Fibroblast of lung (primary cell): ENCODE results near the gene SHFL. TPM values are rescaled to one million over a fixed set of nuclear protein-coding genes. Genes with fewer than 3 reads are reported as not detected.
A peak's percentile ranks its signal among the peaks of the same experiment; 100 is the strongest.

Source experiments
- DNase-seq, 2 donors: peaks; one replicate each; pipeline versions ENCODE4 v3.0.0 to v3.0.0-alpha.2; 2010; ENCODE audit warnings: low read depth in 2 of 2
- H2AFZ ChIP-seq: 2 replicates; pipeline ENCODE4 v1.5.1; 2012; ENCODE audit warnings: low read length, control low read depth, inconsistent platforms
- H3K27ac ChIP-seq: 2 replicates; pipeline ENCODE4 v1.5.1; 2011; ENCODE audit warnings: low read length, control low read depth; ENCODE audit not compliant: insufficient read depth
- H3K27me3 ChIP-seq: 2 replicates; pipeline ENCODE4 v1.5.1; 2011; ENCODE audit warnings: mild to moderate bottlenecking, low read length; ENCODE audit not compliant: control insufficient read depth, insufficient read depth
- H3K36me3 ChIP-seq: 2 replicates; pipeline ENCODE4 v1.5.1; 2011; ENCODE audit warnings: low read length; ENCODE audit not compliant: control insufficient read depth, insufficient read depth
- H3K4me1 ChIP-seq: 2 replicates; pipeline ENCODE4 v1.5.1; 2011; ENCODE audit warnings: low read length; ENCODE audit not compliant: control insufficient read depth, insufficient read depth; ENCODE audit errors: extremely low read depth
- H3K4me2 ChIP-seq: 2 replicates; pipeline ENCODE4 v1.5.1; 2011; ENCODE audit warnings: low read length, control low read depth; ENCODE audit not compliant: insufficient read depth; ENCODE audit errors: extremely low read depth
- H3K4me3 ChIP-seq, 4 experiments: fragments of 200-600 bp in 1 of 4; sonication (generic) in 1 of 4; replicated peaks in 1 of 4; 2 replicates each; pipeline ENCODE4 v1.5.1; 2011 to 2016; ENCODE audit warnings: low read length in 4 of 4, low read depth in 3 of 4, mild to moderate bottlenecking in 3 of 4, control low read depth in 2 of 4, inconsistent platforms in 1 of 4, mixed read lengths in 1 of 4; ENCODE audit not compliant: insufficient read depth in 1 of 4; ENCODE audit errors: control extremely low read depth in 1 of 4
- H3K79me2 ChIP-seq: 2 replicates; pipeline ENCODE4 v1.5.1; 2012; ENCODE audit warnings: mild to moderate bottlenecking, low read length, inconsistent platforms; ENCODE audit not compliant: control insufficient read depth, insufficient read depth
- H3K9ac ChIP-seq: 2 replicates; pipeline ENCODE4 v1.5.1; 2011; ENCODE audit warnings: mild to moderate bottlenecking, low read length, control low read depth; ENCODE audit not compliant: insufficient read depth
- H3K9me3 ChIP-seq: 2 replicates; pipeline ENCODE4 v1.5.1; 2012; ENCODE audit warnings: low read depth, low read length; ENCODE audit not compliant: control insufficient read depth, insufficient read depth
- H4K20me1 ChIP-seq: 2 replicates; pipeline ENCODE4 v1.5.1; 2011; ENCODE audit warnings: low read length; ENCODE audit not compliant: control insufficient read depth, insufficient read depth; ENCODE audit errors: extremely low read depth
- CTCF ChIP-seq, 2 donors: IDR thresholded peaks in 1 of 2; conservative IDR thresholded peaks in 1 of 2; 1 replicate in 1 of 2; 2 replicates in 1 of 2; pipeline ENCODE4 v1.5.1; 2011 to 2012; ENCODE audit warnings: low read length in 2 of 2, control low read depth in 1 of 2, inconsistent platforms in 1 of 2, low read depth in 1 of 2, mild to moderate bottlenecking in 1 of 2
- EZH2 ChIP-seq: IDR thresholded peaks from 2 replicates; pipeline ENCODE4 v1.5.1; 2012; ENCODE audit warnings: low read length, control low read depth, mild to moderate bottlenecking; ENCODE audit errors: missing control alignments
- polyA plus RNA-seq, 2 donors: library from polyadenylated mRNA; depleted of rRNA in 1 of 2; stranded (reverse) in 1 of 2; unstranded in 1 of 2; fragments of >200 nt; gene quantifications; 2 replicates each; pipeline ENCODE4 v1.2.1, GENCODE V29; 2011 to 2012; ENCODE audit warnings: missing spikeins in 1 of 2
- total RNA-seq: library from RNA; depleted of rRNA; stranded (reverse); fragments of >200 nt; gene quantifications from 2 replicates; pipeline ENCODE4 v1.2.1, GENCODE V29; 2014

Gene SHFL
- total and polyA plus RNA-seq, 2 donors (not counting 1 experiment from before 2014, with no cell fraction given), result 29.0 to 29.4 TPM

- peak overlapping the region in 1 of 4 experiments; percentile 45 for H3K4me3 ChIP-seq
- H2AFZ ChIP-seq, result peak overlapping the region; percentile 24
- H3K36me3 ChIP-seq, result peaks cover 8% of the 10 kb centered on the region
- no peaks in the 10 kb centered on the region for H4K20me1 ChIP-seq
- no peaks in the 10 kb centered on the region for H3K27me3 ChIP-seq
- peaks cover 10% of the 10 kb centered on the region for H3K4me1 ChIP-seq
- H3K27ac ChIP-seq, result no peak overlapping the region
- TF ChIP-seq EZH2 (no peak), CTCF (conservative IDR thresholded peaks at IDR 0.05 in 1 of 2, IDR thresholded peaks at IDR 0.05 in 1 of 2; ENCODE audit: low read depth in 1 of 2, low read length in 2 of 2) (no peak)
- peak overlapping the region; percentile 13 for H3K9ac ChIP-seq
- H3K4me2 ChIP-seq, result peak overlapping the region; percentile 59
- no peak for DNase-seq
- no peaks in the 10 kb centered on the region for H3K79me2 ChIP-seq
- no peaks in the 10 kb centered on the region for H3K9me3 ChIP-seq
These were observed 9.5 kb downstream of the SHFL start for GRCh38 chr19:10095622-10095947.

GRCh38 chr19:10095948-10096614 is 10.0 kb downstream of the SHFL start:
- Histone ChIP-seq H3K4me1 (peaks cover 10% of the 10 kb centered on the region), H2AFZ (peak overlapping the region; percentile 95), H3K27me3 (no peaks in the 10 kb centered on the region), H3K9me3 (no peaks in the 10 kb centered on the region), H4K20me1 (no peaks in the 10 kb centered on the region), H3K79me2 (no peaks in the 10 kb centered on the region), H3K36me3 (peaks cover 8% of the 10 kb centered on the region), H3K27ac (peak overlapping the region; percentile 51), H3K9ac (peak overlapping the region; percentile 63), H3K4me3 (peak overlapping the region; percentile 33 to 58 (median 36)), H3K4me2 (peak overlapping the region; percentile 92)
- no peak for TF ChIP-seq EZH2
- no peak for TF ChIP-seq CTCF (conservative IDR thresholded peaks at IDR 0.05 in 1 of 2, IDR thresholded peaks at IDR 0.05 in 1 of 2; ENCODE audit: low read depth in 1 of 2, low read length in 2 of 2)
- peak; percentile 80 to 89 for DNase-seq

- H4K20me1 ChIP-seq, result no peaks in the 10 kb centered on the region
- no peak for TF ChIP-seq CTCF (conservative IDR thresholded peaks at IDR 0.05 in 1 of 2, IDR thresholded peaks at IDR 0.05 in 1 of 2; ENCODE audit: low read depth in 1 of 2, low read length in 2 of 2)
- no peak for TF ChIP-seq EZH2
- H3K79me2 ChIP-seq, result no peaks in the 10 kb centered on the region
- H3K36me3 ChIP-seq, result peaks cover 5% of the 10 kb centered on the region
- no peak for DNase-seq
- peak overlapping the region; percentile 95 for H2AFZ ChIP-seq
- peak overlapping the region; percentile 33 to 58 (median 36) for H3K4me3 ChIP-seq
- H3K27me3 ChIP-seq, result no peaks in the 10 kb centered on the region
- H3K4me1 ChIP-seq, result peaks cover 10% of the 10 kb centered on the region
- peak overlapping the region; percentile 63 for H3K9ac ChIP-seq
- H3K27ac ChIP-seq, result peak overlapping the region; percentile 51
- H3K4me2 ChIP-seq, result peak overlapping the region; percentile 92
- no peaks in the 10 kb centered on the region for H3K9me3 ChIP-seq
These were observed 10.5 kb downstream of the SHFL start for GRCh38 chr19:10096615-10096963.
